Fibroblast of the conjunctiva (primary cell): ENCODE results near the gene C19orf44.
"Not testable (repeated sequence)": the region's sequence is repeated elsewhere in the genome, so short reads cannot be mapped to it uniquely, and the experiment has no call there.

Experiments
- DNase-seq: peaks from one replicate; pipeline ENCODE4 v3.0.0-alpha.2; 2010; ENCODE audit warnings: low read depth

C19orf44 gene

GRCh38 chr19:16467581-16467980, 28.6 kb upstream of the C19orf44 start:
- DNase-seq = no peak

- no peak for DNase-seq
Observed at GRCh38 chr19:16470541-16470910, 25.7 kb upstream of the C19orf44 start.

- no peak for DNase-seq
Observed at GRCh38 chr19:16470911-16471811, 25.0 kb upstream of the C19orf44 start.

GRCh38 chr19:16472559-16472899, 23.7 kb upstream of the C19orf44 start:
- DNase-seq = not testable (repeated sequence)

- no peak for DNase-seq
Observed at GRCh38 chr19:16472992-16473391, 23.2 kb upstream of the C19orf44 start.

GRCh38 chr19:16473875-16474392, 22.3 kb upstream of the C19orf44 start:
- DNase-seq = no peak

- DNase-seq = no peak
Observed at GRCh38 chr19:16476401-16476800, 19.8 kb upstream of the C19orf44 start.

GRCh38 chr19:16477311-16477710, 18.9 kb upstream of the C19orf44 start:
- no peak for DNase-seq

- no peak for DNase-seq
Observed at GRCh38 chr19:16482745-16483144, 13.4 kb upstream of the C19orf44 start.

GRCh38 chr19:16486476-16486875, 9.7 kb upstream of the C19orf44 start:
- DNase-seq = not testable (repeated sequence)

- DNase-seq = no peak
Observed at GRCh38 chr19:16496613-16496983, 404 bp downstream of the C19orf44 start.

- DNase-seq = no peak
Observed at GRCh38 chr19:16497042-16497441, 848 bp downstream of the C19orf44 start.

GRCh38 chr19:16497837-16498236, 1.6 kb downstream of the C19orf44 start:
- DNase-seq = no peak

- no peak for DNase-seq
Observed at GRCh38 chr19:16504271-16504670, 8.1 kb downstream of the C19orf44 start.

- DNase-seq = not testable (repeated sequence)
Observed at GRCh38 chr19:16506161-16506560, 10.0 kb downstream of the C19orf44 start.

GRCh38 chr19:16506961-16507360, 10.8 kb downstream of the C19orf44 start:
- DNase-seq = no peak

- no peak for DNase-seq
Observed at GRCh38 chr19:16508546-16508945, 12.4 kb downstream of the C19orf44 start.

- no peak for DNase-seq
Observed at GRCh38 chr19:16509141-16510061, 13.2 kb downstream of the C19orf44 start.

GRCh38 chr19:16512611-16513010, 16.4 kb downstream of the C19orf44 start:
- not testable (repeated sequence) for DNase-seq

- DNase-seq = no peak
Observed at GRCh38 chr19:16514383-16515019, 18.3 kb downstream of the C19orf44 start.

GRCh38 chr19:16516381-16516780, 20.2 kb downstream of the C19orf44 start:
- no peak for DNase-seq

- DNase-seq = no peak
Observed at GRCh38 chr19:16516923-16517610, 20.9 kb downstream of the C19orf44 start.
